Measurements from ENCODE around the gene AGO3. TPM values are rescaled to one million over a fixed set of nuclear protein-coding genes. Genes with fewer than 3 reads are reported as not detected.

The AGO3 gene
- total and polyA plus RNA-seq, 2 donors (not counting 3 experiments of a cell fraction or from before 2014, with no cell fraction given) = 10.4 to 21.1 TPM

- CTCF ChIA-PET = no interaction called here
- H3K9me1 ChIP-seq (replicated peaks; ENCODE audit: control insufficient read depth, extremely low read depth, insufficient read depth, low read length) = no peaks in the 10 kb centered on the region
- POLR2A ChIA-PET = no interaction called here
These were observed 5.9 kb downstream of the AGO3 start for GRCh38 chr1:35936838-35937237.

More at GRCh38 chr1:35936838-35937237, 5.9 kb downstream of the AGO3 start:
- Histone ChIP-seq H4K20me1 (replicated peaks; ENCODE audit: control insufficient read depth, extremely low read depth, insufficient read depth, low read length) (no peaks in the 10 kb centered on the region), H3K9ac (replicated peaks; ENCODE audit: extremely low read depth, insufficient read depth, low read length) (no peak overlapping the region), H3K79me2 (ENCODE audit: control insufficient read depth, insufficient read depth, low read length) (peaks cover 76% of the 10 kb centered on the region), H3K4me3 (replicated peaks in 1 of 3; ENCODE audit: insufficient read depth in 1 of 3, low read depth in 1 of 3, low read length in 3 of 3) (no peak overlapping the region), H3K27ac (ENCODE audit: insufficient read depth, low read depth, low read length) (no peak overlapping the region), H3K36me3 (ENCODE audit: control insufficient read depth in 2 of 2, extremely low read depth in 1 of 2, insufficient read depth in 2 of 2, low read length in 2 of 2) (no peaks in the 10 kb centered on the region), H3K4me2 (ENCODE audit: insufficient read depth, low read length) (no peak overlapping the region), H2AFZ (ENCODE audit: low read depth, low read length) (no peak overlapping the region), H3K4me1 (ENCODE audit: control insufficient read depth, extremely low read depth, insufficient read depth, low read length) (peaks cover 11% of the 10 kb centered on the region), H3K9me3 (replicated peaks; ENCODE audit: control insufficient read depth, insufficient read depth, low read length) (no peaks in the 10 kb centered on the region), H3K27me3 (ENCODE audit: control insufficient read depth in 2 of 2, insufficient read depth in 2 of 2, low read length in 2 of 2) (no peaks in the 10 kb centered on the region)
- no TSS peak for BruUV-seq (replicated peaks)
- FAIRE-seq = no peak
- TF ChIP-seq POLR2A (IDR thresholded peaks at IDR 0.05; ENCODE audit: low read depth, low read length) = no peak
- no peak for TF ChIP-seq FOS (IDR thresholded peaks at IDR 0.05; ENCODE audit: borderline replicate concordance, insufficient read depth, low read length)
- TF ChIP-seq POLR2AphosphoS5 (IDR thresholded peaks at IDR 0.05; ENCODE audit: insufficient read depth, low read depth, low read length) = no peak
- TF ChIP-seq MYC (IDR thresholded peaks at IDR 0.05; ENCODE audit: low read depth, low read length) = no peak
- TF ChIP-seq JUN (IDR thresholded peaks at IDR 0.05; ENCODE audit: borderline replicate concordance, insufficient read depth, insufficient read length, low read depth) = no peak
- no peak for TF ChIP-seq GATA2 (IDR thresholded peaks at IDR 0.05; ENCODE audit: insufficient read depth, insufficient read length, low read depth, low read length)
- TF ChIP-seq, protein P1, sequence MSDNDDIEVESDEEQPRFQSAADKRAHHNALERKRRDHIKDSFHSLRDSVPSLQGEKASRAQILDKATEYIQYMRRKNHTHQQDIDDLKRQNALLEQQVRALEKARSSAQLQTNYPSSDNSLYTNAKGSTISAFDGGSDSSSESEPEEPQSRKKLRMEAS (IDR thresholded peaks at IDR 0.05; ENCODE audit: insufficient read depth, insufficient read length) = no peak
- TF ChIP-seq EZH2 (IDR thresholded peaks at IDR 0.05; ENCODE audit: borderline replicate concordance, low read depth, low read length, severe bottlenecking) = no peak
- TF ChIP-seq, protein P2, sequence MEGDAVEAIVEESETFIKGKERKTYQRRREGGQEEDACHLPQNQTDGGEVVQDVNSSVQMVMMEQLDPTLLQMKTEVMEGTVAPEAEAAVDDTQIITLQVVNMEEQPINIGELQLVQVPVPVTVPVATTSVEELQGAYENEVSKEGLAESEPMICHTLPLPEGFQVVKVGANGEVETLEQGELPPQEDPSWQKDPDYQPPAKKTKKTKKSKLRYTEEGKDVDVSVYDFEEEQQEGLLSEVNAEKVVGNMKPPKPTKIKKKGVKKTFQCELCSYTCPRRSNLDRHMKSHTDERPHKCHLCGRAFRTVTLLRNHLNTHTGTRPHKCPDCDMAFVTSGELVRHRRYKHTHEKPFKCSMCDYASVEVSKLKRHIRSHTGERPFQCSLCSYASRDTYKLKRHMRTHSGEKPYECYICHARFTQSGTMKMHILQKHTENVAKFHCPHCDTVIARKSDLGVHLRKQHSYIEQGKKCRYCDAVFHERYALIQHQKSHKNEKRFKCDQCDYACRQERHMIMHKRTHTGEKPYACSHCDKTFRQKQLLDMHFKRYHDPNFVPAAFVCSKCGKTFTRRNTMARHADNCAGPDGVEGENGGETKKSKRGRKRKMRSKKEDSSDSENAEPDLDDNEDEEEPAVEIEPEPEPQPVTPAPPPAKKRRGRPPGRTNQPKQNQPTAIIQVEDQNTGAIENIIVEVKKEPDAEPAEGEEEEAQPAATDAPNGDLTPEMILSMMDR (IDR thresholded peaks at IDR 0.05; ENCODE audit: extremely low read depth in 1 of 2, insufficient read depth in 1 of 2, low read depth in 1 of 2, low read length in 2 of 2) = no peak
- intact Hi-C loops (cut with micrococcal nuclease) (no loop called here), dilution Hi-C loops (cut with MboI; ENCODE audit: extremely low pct_ligation_motif_present, low sequenced_read_pairs) (no loop called here)
- no peak for DNase-seq (ENCODE audit: low read depth, low spot score)

All from endothelial cell of umbilical vein (primary cell).